ENCODE results near the gene TLE6.
A peak's percentile ranks its signal among the peaks of the same experiment; 100 is the strongest.
"Not testable (repeated sequence)": the region's sequence is repeated elsewhere in the genome, so short reads cannot be mapped to it uniquely, and the experiment has no call there.

TLE6 gene

DNA sequence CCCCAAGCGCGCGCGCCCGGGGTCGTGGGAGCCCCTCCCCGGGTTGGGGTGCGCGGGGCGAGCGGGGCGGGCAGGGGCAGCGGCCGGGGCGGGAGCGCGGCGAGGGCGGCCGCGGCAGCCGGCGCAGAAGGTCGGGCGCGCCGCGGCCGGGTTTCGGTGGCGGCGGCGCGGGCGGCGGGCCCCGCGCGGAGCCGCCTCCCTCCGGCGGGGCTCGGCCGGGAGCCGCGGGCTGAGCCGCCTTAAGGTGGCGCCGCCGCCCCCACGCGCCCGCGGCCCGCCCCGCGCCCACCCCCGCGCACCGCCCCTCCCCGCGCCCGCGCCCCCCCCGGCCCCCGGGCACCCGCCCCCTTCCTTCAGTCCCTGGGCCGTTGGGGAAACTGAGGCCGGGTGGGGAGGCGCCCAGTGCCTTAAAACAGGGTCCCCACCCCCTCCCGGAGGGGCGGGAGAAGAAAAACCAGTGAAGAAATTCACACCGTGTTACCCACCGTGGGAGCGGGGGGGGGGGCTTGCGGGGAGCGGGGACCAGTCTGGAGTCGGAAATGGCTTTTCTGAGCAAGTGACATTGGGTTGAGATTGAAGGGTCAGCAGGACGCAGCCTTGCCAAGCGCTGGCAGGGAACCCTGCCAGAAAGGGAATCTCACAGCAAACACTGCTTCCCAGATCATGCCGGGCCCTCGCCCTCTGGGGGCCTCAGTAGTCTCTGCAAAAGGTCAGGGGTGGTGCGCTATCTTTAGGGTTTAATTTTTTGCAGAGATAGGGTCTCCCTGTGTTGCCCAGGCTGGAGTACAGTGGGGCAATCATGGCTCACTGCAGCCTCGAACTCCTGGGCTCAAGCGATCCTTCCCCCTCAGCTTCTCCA lies 51.9 kb downstream of the TLE6 start, which contains the start of gene TLE2:
TLE2 (minus strand) TSS at position 216 of the 859 bp plus-strand sequence. CDS start 376 bp downstream, outside the sequence.
- no peak for DNase-seq (ENCODE audit: low spot score)

DNA sequence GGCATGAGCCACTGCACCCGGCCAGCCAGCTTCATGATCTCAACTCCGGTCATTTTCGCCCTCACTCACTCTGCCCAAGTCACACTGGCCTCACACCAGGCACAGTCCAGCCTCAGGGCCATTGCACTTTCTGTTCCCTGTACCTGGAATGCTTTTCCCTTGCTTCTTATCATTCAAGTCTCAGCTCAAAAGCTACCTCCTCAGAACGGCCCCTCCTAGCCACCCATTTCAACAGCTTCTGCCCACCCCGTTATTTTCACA lies 54.2 kb downstream of the TLE6 start:
- no peak for DNase-seq (ENCODE audit: low spot score)

DNA sequence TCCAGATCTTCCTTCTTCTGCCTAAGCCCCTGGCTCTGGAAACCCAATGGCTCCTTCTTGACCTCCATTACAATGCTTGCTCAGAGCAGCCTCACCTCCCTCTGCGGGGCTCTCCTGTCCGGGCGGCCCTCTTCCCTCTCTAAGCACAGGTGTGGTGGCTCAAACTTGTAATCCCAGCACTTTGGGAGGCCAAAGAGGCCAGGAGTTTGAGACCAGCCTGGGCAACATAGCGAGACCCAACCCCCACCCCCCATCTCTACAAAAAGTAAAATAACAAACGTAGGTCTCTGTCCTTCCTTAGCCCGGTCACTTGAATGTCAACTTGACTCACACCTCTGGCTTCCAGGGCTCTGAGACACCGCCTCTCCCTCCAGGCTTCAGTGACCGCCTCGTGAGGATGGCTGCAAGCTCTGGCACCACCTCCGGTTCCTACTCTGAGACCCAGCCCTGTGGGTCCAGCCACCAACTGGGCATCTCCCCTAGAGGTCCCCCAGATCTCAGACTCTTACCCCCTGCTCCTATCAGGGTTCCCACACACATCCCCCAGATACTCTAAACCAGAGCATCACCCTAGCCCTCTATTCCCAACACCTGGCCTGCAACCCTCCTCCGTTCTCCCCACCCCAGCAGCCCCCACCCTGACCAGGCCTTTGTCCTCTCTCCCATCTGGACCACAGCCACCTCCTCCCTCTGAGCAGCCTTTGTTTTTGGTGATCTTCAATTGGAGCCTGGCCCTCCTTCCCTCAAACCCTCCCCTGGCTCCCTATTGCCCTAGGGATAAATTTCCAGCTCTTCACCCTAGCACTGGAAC lies 56.4 kb downstream of the TLE6 start:
- DNase-seq (ENCODE audit: low spot score): no peak

DNA sequence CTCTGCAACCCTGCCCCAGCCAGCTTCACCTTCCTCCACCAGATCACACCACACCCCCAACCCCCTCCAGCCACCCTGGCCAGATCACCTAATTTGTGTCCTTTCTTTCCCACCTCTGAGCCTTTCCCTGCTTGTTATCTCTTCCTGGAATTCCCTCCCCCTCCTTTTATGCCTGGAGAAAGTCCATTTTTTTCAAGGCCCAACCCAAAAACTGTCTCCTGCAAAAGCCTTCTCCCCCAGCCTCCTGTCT lies 57.0 kb downstream of the TLE6 start:
- no peak for DNase-seq (ENCODE audit: low spot score)

DNA sequence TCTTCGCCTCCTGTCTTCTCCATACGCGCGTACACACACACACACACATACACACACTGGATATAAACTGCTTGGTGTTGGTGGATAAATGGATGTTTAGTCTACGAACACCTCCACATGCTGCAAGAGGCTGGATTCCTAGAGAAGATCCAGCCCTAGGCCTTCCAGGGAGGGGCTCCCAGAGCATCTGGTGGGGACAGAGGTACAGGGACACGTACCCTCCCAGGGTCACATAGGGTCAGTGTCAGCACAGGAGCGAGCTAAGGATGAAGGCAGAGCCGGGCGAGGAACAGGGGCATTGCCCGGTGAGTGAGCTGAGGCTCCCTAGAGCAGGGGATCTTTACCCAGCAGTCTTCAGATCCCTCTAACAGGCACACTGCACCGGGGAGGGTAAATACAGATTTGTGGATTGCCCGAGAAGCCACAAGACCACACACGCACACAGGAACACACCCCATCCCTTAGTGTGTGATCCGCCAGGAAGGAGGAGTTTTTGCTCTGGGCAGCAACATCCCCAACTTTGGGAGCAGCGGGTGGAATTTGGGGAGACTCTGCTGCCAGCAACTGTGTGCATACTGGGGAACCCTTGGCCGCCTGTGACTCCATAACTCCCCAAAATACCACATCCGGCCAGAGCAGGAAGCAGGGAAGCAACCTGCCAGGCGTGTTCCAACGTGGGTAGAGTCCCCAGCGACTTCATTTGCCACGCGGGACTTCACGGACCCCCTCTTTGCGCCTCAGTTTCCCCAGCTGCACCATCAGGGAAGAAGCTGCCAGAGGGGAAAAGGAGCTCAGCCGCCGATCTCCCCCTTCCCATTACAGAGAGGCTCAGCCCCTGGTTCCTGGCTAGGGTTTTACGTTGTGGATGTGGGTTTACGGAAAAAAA lies 57.5 kb downstream of the TLE6 start:
- peak; percentile 43 for DNase-seq (ENCODE audit: low spot score)

DNA sequence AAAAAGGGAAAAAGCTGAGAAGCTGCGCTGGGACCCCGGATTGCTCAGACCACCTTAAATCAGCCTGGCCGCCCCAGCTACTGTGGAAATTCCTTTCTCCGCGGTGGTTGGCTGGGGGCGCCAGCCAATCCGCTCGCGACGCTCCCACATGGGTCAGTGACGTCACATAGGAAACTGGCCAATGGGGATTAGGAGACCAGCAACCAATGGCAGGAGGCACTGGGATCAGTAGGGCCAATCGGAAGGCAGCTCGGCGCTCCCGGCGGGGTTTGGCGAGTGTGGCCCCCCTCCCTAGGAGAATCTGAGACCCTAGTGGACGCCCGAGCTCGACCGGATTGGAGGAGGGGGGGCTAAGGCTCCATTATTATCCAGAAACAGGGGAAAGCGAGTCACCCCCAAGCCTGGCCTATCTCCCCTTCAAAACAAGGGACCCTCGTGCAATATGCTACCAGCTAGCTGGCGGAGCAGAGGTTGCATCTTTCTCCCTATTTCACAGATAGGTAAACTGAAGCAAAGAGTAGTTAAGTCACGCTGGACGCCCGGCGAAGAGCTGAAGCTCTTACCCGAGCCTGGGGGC lies 58.3 kb downstream of the TLE6 start:
- peak; percentile 100 for DNase-seq (ENCODE audit: low spot score)

DNA sequence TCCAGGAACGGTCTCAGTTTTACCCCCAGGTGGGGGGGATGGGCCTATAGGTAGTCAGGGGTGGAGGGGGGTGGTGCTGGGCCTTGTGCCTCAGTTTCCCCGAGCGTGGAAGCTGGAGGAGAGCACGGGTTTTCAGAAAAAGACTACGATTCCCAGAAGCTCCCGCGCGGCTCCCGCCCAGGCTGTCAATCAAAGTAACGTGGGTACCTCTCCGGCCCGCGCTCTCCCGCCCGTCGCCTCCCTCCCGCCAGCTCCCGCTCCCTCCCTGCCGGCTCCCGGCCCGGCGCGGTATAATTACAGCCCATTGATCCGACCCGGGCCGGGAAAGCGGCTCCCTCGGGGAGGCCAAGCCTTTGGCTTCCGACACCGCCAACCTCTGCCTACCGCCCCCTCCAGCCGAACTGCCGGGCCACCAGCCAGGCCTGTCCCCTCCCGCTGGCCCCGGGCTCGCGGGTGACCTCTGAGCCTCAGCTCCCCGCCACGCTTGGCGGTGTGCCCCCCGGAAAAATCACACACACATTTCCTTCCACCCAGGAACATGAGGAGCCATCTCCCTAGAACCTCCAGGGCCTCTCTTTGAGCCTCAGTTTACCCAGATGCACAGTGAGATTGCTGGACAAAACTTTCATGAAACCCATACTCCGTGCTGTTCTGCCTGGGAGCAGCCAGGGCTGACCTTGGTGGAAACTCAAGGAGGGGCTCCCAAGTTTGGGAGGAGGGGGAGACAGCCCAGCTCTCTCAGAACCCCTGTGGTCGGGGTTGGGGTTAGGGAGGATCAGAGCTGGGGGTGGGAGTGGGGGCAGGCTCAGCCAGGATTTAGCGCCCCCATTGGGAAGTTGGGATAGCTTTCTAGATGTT lies 59.0 kb downstream of the TLE6 start:
- DNase-seq (ENCODE audit: low spot score): peak; percentile 94

DNA sequence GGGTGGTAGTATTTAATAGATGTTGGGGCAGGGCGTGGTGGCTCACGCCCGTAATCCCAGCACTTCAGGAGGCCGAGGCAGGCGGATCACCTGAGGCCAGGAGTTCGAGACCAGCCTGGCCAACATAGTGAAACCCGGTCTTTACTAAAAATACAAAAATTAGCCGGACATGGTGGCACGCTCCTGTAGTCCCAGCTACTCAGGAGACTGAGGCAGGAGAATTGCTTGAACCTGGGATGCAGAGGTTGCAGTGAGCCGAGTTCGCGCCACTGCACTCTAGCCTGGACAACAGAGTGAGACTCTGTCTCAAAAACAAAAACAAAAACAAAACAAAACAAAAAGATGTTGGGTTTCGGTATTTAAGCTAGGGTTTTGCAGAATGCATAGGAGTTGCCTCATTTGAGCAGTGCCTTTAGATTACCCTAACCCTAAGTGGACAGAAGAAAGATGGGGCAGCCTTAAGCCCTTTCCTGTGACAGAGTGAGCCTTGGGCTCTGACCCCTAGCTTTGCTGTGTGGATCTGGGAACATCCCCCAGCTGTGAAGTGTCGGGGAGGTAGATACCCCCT lies 59.7 kb downstream of the TLE6 start:
- not testable (repeated sequence) for DNase-seq (ENCODE audit: low spot score)

DNA sequence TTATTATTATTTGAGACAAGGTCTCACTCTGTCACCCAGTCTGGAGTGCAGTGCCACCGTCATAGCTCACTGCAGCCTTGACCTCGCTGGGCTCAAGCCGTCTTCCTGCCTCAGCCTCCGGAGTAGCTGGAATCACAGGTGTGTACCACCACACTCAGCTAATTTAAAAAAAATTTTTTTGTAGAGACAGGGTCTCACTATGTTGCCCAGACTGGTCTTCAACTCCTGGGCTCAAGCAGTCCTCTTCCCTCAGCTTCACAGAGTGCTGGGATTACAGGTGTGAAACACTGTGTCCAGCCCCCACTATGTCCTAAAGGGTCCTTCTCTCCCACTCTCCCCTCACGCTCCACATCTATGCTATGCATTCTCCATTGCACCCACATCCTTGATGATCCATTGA lies 60.9 kb downstream of the TLE6 start:
- DNase-seq (ENCODE audit: low spot score): no peak

DNA sequence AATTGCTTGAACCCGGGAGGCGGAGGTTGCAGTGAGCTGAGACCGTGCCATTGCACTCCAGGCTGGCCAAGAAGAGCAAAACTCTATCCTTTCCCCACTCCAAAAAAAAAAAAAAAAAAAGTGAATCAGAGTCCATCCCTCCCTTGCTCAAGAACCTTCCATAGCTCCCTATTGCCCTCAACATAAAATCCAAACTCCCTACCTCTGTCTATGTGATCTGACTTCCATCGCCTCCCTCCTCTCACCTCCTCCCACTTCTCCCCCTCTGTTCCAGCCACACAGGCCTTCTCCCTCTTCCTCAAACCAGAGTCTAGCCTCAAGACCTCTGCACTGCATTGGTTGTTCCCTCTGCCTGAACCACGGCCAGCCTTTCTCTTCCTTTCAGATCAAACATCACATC lies 61.8 kb downstream of the TLE6 start:
- DNase-seq (ENCODE audit: low spot score): no peak

DNA sequence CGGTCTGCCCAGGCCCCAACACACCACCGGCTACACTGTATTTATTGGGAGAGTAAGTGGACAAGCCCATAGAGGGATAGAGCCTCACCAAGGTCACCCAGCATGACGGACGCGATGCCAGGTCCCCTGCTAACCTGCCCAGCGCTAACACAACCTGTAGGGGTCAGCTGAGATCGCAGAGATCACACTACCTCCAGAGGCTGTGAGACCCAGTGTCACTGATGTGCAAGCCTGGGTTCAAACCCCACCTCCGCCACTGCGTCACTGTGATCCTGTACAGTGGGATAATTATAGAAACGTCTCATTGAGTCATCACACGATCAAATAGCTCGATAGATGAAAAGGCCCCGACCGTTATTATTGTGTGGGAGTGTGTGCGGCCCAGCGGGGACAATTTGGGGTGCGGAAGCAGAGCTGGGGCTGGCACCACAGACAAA lies 62.3 kb downstream of the TLE6 start:
- no peak for DNase-seq (ENCODE audit: low spot score)

DNA sequence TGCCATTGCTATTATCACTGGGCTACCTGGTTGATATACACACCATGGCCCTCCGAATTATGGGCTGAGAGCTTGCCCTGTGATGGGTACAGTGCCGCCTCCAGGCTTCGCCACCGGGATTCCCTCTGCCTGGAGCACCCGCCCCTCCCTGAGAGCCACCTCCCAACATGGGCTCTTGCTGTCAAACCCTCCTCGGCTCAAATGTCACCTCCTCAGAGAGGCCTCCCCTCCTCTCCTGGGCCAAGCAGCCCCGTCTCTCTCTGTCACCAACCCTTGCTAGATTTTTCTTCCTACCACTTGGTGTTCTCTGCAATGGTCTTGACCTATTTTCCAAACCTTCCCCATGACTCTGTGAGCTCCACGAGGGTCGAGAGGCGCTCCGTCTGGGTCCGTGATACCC lies 64.0 kb downstream of the TLE6 start:
- no peak for DNase-seq (ENCODE audit: low spot score)

DNA sequence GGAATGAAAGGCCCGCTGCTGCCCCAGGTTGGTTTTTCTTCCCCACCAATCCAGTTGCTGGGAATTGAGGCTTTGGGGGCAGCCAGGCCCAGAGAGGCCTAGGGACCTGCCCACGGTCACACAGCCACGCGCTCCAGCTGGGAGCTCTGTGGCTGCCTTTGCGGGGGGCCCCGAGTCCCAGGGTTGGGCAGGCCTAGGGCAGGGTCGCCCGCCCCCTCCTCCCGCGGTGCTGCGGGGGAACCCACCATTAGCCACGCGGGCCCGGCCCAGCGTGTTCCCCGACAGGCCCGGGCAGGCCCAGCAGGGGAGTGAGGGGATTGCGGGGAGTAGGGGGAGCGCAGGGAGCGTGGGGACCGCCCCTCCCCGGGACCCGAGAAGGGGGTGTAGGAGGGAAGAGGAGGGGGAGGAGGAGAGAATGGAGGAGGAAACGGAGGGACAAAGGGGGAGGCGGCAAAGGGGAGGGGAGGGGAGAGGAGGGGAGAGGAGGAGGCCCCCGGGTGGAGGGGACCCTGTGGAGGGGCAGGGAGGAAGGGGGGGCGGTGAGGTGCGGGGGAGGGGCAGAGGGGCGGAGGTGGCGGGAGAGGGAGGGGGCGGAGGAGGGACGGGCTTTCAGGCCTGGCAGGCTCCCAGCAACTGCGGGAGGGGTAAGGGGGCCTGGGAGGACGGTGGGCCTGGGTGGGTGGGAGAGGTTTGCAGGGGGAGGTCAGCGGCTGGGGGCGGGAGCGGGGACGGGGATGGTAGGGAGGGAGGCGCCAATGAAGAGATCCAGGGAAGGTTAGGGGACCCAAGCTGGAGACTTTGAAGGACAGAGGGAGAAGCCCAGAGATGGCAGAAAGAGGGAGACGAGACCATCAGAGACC lies 64.6 kb downstream of the TLE6 start:
- no peak for DNase-seq (ENCODE audit: low spot score)

DNA sequence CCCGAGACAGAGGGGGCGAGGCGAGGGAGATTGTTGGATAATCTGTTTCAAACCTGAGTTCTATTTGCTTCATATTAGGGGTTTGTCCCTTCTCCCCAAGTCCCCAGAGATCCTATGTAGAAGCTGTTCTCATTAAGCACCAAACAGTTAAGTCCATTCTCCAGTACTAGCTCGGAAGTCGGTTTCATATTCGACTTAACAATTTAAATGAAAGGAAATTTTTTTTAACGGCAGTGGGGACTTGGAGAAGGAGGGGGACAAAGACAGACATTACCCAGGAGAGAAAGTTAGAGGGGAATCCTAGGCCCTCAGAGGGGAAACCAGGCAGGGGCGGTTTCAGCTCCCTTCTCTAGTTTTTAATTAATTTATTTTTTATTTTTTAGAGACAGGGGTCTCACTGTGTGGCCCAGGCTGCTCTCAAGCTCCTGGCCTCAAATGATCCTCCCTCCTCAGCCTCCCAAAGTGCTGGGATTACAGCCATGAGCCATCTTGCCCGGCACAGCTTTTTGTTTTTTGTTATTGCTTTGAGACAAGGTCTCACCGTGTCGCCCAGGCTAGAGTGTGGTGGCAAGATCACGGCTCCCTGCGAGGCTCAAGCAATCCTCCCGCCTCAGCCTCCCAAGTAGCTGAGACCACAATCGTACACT lies 65.4 kb downstream of the TLE6 start:
- DNase-seq (ENCODE audit: low spot score): no peak

Data from AG08395 (cell line).